HG02885 (cell line): ENCODE data around the gene ZFR2.

Source experiments
- ATAC-seq: cut with Tn5 transposase; IDR thresholded peaks from one replicate; pipeline ENCODE4 v1.9.1; 2021; ENCODE audit warnings: mild to moderate bottlenecking; ENCODE audit not compliant: unreplicated experiment, poor library complexity

The ZFR2 gene

GRCh38 chr19:3839941-3840340, 28.9 kb downstream of the ZFR2 start:
- ATAC-seq = no peak

- ATAC-seq = no peak
These were observed 30.2 kb downstream of the ZFR2 start for GRCh38 chr19:3838661-3839060.

- no peak for ATAC-seq
These were observed 30.9 kb downstream of the ZFR2 start for GRCh38 chr19:3837922-3838321.

- ATAC-seq = no peak
These were observed 31.5 kb downstream of the ZFR2 start for GRCh38 chr19:3837332-3837731.

GRCh38 chr19:3836887-3837286, 32.0 kb downstream of the ZFR2 start:
- no peak for ATAC-seq

- ATAC-seq = no peak
These were observed 33.8 kb downstream of the ZFR2 start for GRCh38 chr19:3835055-3835435.

- no peak for ATAC-seq
These were observed 34.3 kb downstream of the ZFR2 start for GRCh38 chr19:3834349-3835054.

GRCh38 chr19:3833578-3834348, 35.1 kb downstream of the ZFR2 start:
- no peak for ATAC-seq

GRCh38 chr19:3832001-3832400, 36.8 kb downstream of the ZFR2 start:
- no peak for ATAC-seq

- no peak for ATAC-seq
These were observed 37.2 kb downstream of the ZFR2 start for GRCh38 chr19:3831601-3832000.

GRCh38 chr19:3830621-3831589, 37.9 kb downstream of the ZFR2 start:
- ATAC-seq = no peak

GRCh38 chr19:3827306-3827705, 41.5 kb downstream of the ZFR2 start:
- no peak for ATAC-seq

GRCh38 chr19:3826163-3826562, 42.7 kb downstream of the ZFR2 start:
- ATAC-seq = no peak

- no peak for ATAC-seq
These were observed 43.4 kb downstream of the ZFR2 start for GRCh38 chr19:3825286-3825956.

- ATAC-seq = no peak
These were observed 45.5 kb downstream of the ZFR2 start for GRCh38 chr19:3823350-3823713.

GRCh38 chr19:3822683-3823349, 46.0 kb downstream of the ZFR2 start:
- no peak for ATAC-seq

GRCh38 chr19:3821857-3822364, 46.9 kb downstream of the ZFR2 start:
- ATAC-seq = no peak

GRCh38 chr19:3821156-3821555, 47.7 kb downstream of the ZFR2 start:
- ATAC-seq = no peak

GRCh38 chr19:3819989-3820388, 48.8 kb downstream of the ZFR2 start:
- ATAC-seq = no peak

- no peak for ATAC-seq
These were observed 49.9 kb downstream of the ZFR2 start for GRCh38 chr19:3818918-3819317.
